NCI-H1417 (cell line): ENCODE data around the gene LRMDA.
"Not testable (repeated sequence)": the region's sequence is repeated elsewhere in the genome, so short reads cannot be mapped to it uniquely, and the experiment has no call there.

ENCODE experiments used
- DNase-seq, 3 experiments: peaks; one replicate each; lab custom pipeline; 2025; lab: John Stamatoyannopoulos, UW

The LRMDA gene

GRCh38 chr10:76125900-76126299 lies 694.5 kb downstream of the LRMDA start:
- DNase-seq = no peak

GRCh38 chr10:76126607-76127527 lies 695.4 kb downstream of the LRMDA start:
- peak in 2 of 3 experiments; percentile 14 to 16 for DNase-seq

GRCh38 chr10:76127984-76128589 lies 696.7 kb downstream of the LRMDA start:
- no peak for DNase-seq

GRCh38 chr10:76129213-76129612 lies 697.8 kb downstream of the LRMDA start:
- DNase-seq = no peak

- DNase-seq = no peak
Measured at GRCh38 chr10:76130892-76131291, 699.5 kb downstream of the LRMDA start.

- DNase-seq = peak; percentile 79 to 96 (median 85)
Measured at GRCh38 chr10:76133597-76134255, 702.3 kb downstream of the LRMDA start.

GRCh38 chr10:76136961-76137360 lies 705.5 kb downstream of the LRMDA start:
- DNase-seq = no peak

- no peak for DNase-seq
Measured at GRCh38 chr10:76138286-76138685, 706.9 kb downstream of the LRMDA start.

GRCh38 chr10:76138906-76139305 lies 707.5 kb downstream of the LRMDA start:
- no peak for DNase-seq

- no peak for DNase-seq
Measured at GRCh38 chr10:76139431-76139830, 708.0 kb downstream of the LRMDA start.

- DNase-seq = peak in 2 of 3 experiments; percentile 10 to 51
Measured at GRCh38 chr10:76141376-76141775, 710.0 kb downstream of the LRMDA start.

GRCh38 chr10:76148217-76148616 lies 716.8 kb downstream of the LRMDA start:
- not testable (repeated sequence) for DNase-seq

- DNase-seq = no peak
Measured at GRCh38 chr10:76149182-76149581, 717.8 kb downstream of the LRMDA start.

GRCh38 chr10:76149602-76150138 lies 718.2 kb downstream of the LRMDA start:
- DNase-seq = no peak

GRCh38 chr10:76150139-76150875 lies 718.9 kb downstream of the LRMDA start:
- DNase-seq = peak in 2 of 3 experiments; percentile 37 to 53

GRCh38 chr10:76150876-76151288 lies 719.5 kb downstream of the LRMDA start:
- peak in 1 of 3 experiments; percentile 37 for DNase-seq

GRCh38 chr10:76152186-76152585 lies 720.8 kb downstream of the LRMDA start:
- DNase-seq = no peak

- DNase-seq = no peak
Measured at GRCh38 chr10:76155961-76156360, 724.5 kb downstream of the LRMDA start.

- no peak for DNase-seq
Measured at GRCh38 chr10:76160446-76161300, 729.2 kb downstream of the LRMDA start.

- no peak for DNase-seq
Measured at GRCh38 chr10:76161301-76161582, 729.8 kb downstream of the LRMDA start.

GRCh38 chr10:76168437-76168836 lies 737.0 kb downstream of the LRMDA start:
- no peak for DNase-seq
